ENCODE measurements around the gene ANKH.

The ANKH gene

GRCh38 chr5:14710313-14710994 is 161.1 kb downstream of the ANKH start:
- no peak for DNase-seq

- no peak for DNase-seq
Observed at GRCh38 chr5:14708551-14708950, 163.0 kb downstream of the ANKH start.

GRCh38 chr5:14707811-14708390 is 163.7 kb downstream of the ANKH start:
- DNase-seq: no peak

- peak in 1 of 2 donors; percentile 43 for DNase-seq
Observed at GRCh38 chr5:14706615-14707021, 165.0 kb downstream of the ANKH start.

GRCh38 chr5:14705556-14705955 is 166.0 kb downstream of the ANKH start:
- no peak for DNase-seq

GRCh38 chr5:14702238-14702839 is 169.2 kb downstream of the ANKH start:
- DNase-seq: no peak

- DNase-seq: no peak
Observed at GRCh38 chr5:14701556-14701955, 170.0 kb downstream of the ANKH start.

- DNase-seq: no peak
Observed at GRCh38 chr5:14700478-14701436, 170.8 kb downstream of the ANKH start.

GRCh38 chr5:14699807-14700400 is 171.7 kb downstream of the ANKH start:
- no peak for DNase-seq

GRCh38 chr5:14699159-14699558 is 172.4 kb downstream of the ANKH start:
- DNase-seq: no peak

- no peak for DNase-seq
Observed at GRCh38 chr5:14698495-14698894, 173.1 kb downstream of the ANKH start.

- no peak for DNase-seq
Observed at GRCh38 chr5:14696851-14697250, 174.7 kb downstream of the ANKH start.

GRCh38 chr5:14696057-14696456 is 175.5 kb downstream of the ANKH start:
- no peak for DNase-seq

GRCh38 chr5:14695152-14695551 is 176.4 kb downstream of the ANKH start:
- no peak for DNase-seq

- DNase-seq: no peak
Observed at GRCh38 chr5:14693070-14693469, 178.5 kb downstream of the ANKH start.

- no peak for DNase-seq
Observed at GRCh38 chr5:14687023-14687665, 184.4 kb downstream of the ANKH start.

- DNase-seq: no peak
Observed at GRCh38 chr5:14686517-14686916, 185.1 kb downstream of the ANKH start.

GRCh38 chr5:14685757-14686156 is 185.8 kb downstream of the ANKH start:
- peak; percentile 42 to 66 for DNase-seq

GRCh38 chr5:14684757-14685156 is 186.8 kb downstream of the ANKH start:
- DNase-seq: no peak

- DNase-seq: no peak
Observed at GRCh38 chr5:14683906-14684455, 187.6 kb downstream of the ANKH start.

- DNase-seq: no peak
Observed at GRCh38 chr5:14681236-14681752, 190.3 kb downstream of the ANKH start.

- no peak for DNase-seq
Observed at GRCh38 chr5:14679595-14679994, 192.0 kb downstream of the ANKH start.
